ENCODE data around the gene GNG14.
"Not testable (repeated sequence)": the region's sequence is repeated elsewhere in the genome, so short reads cannot be mapped to it uniquely, and the experiment has no call there.

GNG14 gene

GRCh38 chr19:12687496-12688196 lies at the start of gene GNG14:
TSS of gene GNG14 (plus strand) at chr19:12687998. CDS start at chr19:12688049, 51 bp downstream.
- no peak for DNase-seq

GRCh38 chr19:12638611-12639182 lies 49.1 kb upstream of the GNG14 start:
- DNase-seq, result no peak

- DNase-seq, result no peak
These were observed 47.7 kb upstream of the GNG14 start for GRCh38 chr19:12639901-12640613.

- no peak for DNase-seq
These were observed 46.3 kb upstream of the GNG14 start for GRCh38 chr19:12641456-12641855.

- DNase-seq, result no peak
These were observed 45.3 kb upstream of the GNG14 start for GRCh38 chr19:12642506-12642905.

GRCh38 chr19:12643716-12644115 lies 44.1 kb upstream of the GNG14 start:
- DNase-seq, result not testable (repeated sequence)

GRCh38 chr19:12646551-12646950 lies 41.2 kb upstream of the GNG14 start:
- DNase-seq, result no peak

- DNase-seq, result no peak
These were observed 40.8 kb upstream of the GNG14 start for GRCh38 chr19:12647047-12647446.

GRCh38 chr19:12647490-12648071 lies 40.2 kb upstream of the GNG14 start:
- DNase-seq, result no peak

GRCh38 chr19:12648088-12648487 lies 39.7 kb upstream of the GNG14 start:
- DNase-seq, result no peak

- DNase-seq, result no peak
These were observed 37.9 kb upstream of the GNG14 start for GRCh38 chr19:12649941-12650340.

GRCh38 chr19:12652219-12652618 lies 35.6 kb upstream of the GNG14 start:
- no peak for DNase-seq

GRCh38 chr19:12655546-12655945 lies 32.3 kb upstream of the GNG14 start:
- DNase-seq, result no peak

- no peak for DNase-seq
These were observed 30.8 kb upstream of the GNG14 start for GRCh38 chr19:12656899-12657571.

GRCh38 chr19:12657966-12658365 lies 29.8 kb upstream of the GNG14 start:
- DNase-seq, result no peak

GRCh38 chr19:12660980-12661379 lies 26.8 kb upstream of the GNG14 start:
- no peak for DNase-seq

- DNase-seq, result no peak
These were observed 23.2 kb upstream of the GNG14 start for GRCh38 chr19:12664406-12665280.

GRCh38 chr19:12665281-12665573 lies 22.6 kb upstream of the GNG14 start:
- no peak for DNase-seq

GRCh38 chr19:12665671-12666264 lies 22.0 kb upstream of the GNG14 start:
- no peak for DNase-seq

GRCh38 chr19:12666265-12667048 lies 21.3 kb upstream of the GNG14 start, which contains the start of the genes MAN2B1 and WDR83:
TSS of gene MAN2B1 (minus strand) at chr19:12666742. CDS start at chr19:12666701, 41 bp downstream.
TSS of gene WDR83 (plus strand) at chr19:12666807. CDS start at chr19:12669791, 2,984 bp downstream.
- DNase-seq, result peak; percentile 66

Data from T1000 (cell line).